PC-9 (cell line): ENCODE results near the gene STK32B.

ENCODE experiments used
- CTCF ChIP-seq: fragments of 200-600 bp; sonication (generic); conservative IDR thresholded peaks from 2 replicates; pipeline ENCODE4 v1.6.1; 2017; ENCODE audit warnings: mixed run types, antibody characterized with exemption, mild to moderate bottlenecking, moderate library complexity
- EZH2 ChIP-seq: fragments of 200-600 bp; sonication (generic); IDR thresholded peaks from 2 replicates; pipeline ENCODE4 v1.8.0; 2017; ENCODE audit warnings: antibody characterized with exemption, low read depth

- TF ChIP-seq CTCF: no peak
- no peak for TF ChIP-seq EZH2
Observed at GRCh38 chr4:5045097-5045496, 6.2 kb upstream of the STK32B start.
